ENCODE measurements around the gene RCAN1.

- TF ChIP-seq CTCF (IDR thresholded peaks at IDR 0.05) (no peak), POLR2A (IDR thresholded peaks at IDR 0.05) (no peak)
Measured at GRCh38 chr21:34647555-34647954, 32.6 kb upstream of the RCAN1 start.
